HCT116 (cell line): ENCODE data around the gene PBX3. TPM values are rescaled to one million over a fixed set of nuclear protein-coding genes. Genes with fewer than 3 reads are reported as not detected.

Experiments
- ATAC-seq: fragments of 200-7000 bp; cut with Tn5 transposase; 2 replicates; pipeline ENCODE4 v1.9.1; 2020; ENCODE audit warnings: mild to moderate bottlenecking, moderate library complexity
- BruUV-seq: library from RNA; stranded (reverse); fragments of 400-500 nt; replicated peaks from 2 replicates; lab custom pipeline; 2021; lab: Mats Ljungman, UMichigan
- CTCF ChIA-PET: fragments of 300-600 bp; sonication (Branson Sonifier 250); formaldehyde crosslinking; loops from one replicate; lab custom pipeline; 2021; ENCODE audit warnings: antibody characterized with exemption; lab: Charles Lee
- POLR2A ChIA-PET: fragments of 300-600, 350-600 bp; sonication (Branson Sonifier 250); formaldehyde crosslinking; loops from one replicate; lab custom pipeline; 2021; ENCODE audit warnings: antibody characterized with exemption; lab: Charles Lee
- RAD21 ChIA-PET, 2 experiments: fragments of 300-600 bp; sonication (Branson Sonifier 250); formaldehyde crosslinking; loops; one replicate each; lab custom pipeline; 2023; ENCODE audit warnings: low total read pairs in 2 of 2; ENCODE audit not compliant: uncharacterized antibody in 2 of 2, unreplicated experiment in 2 of 2, low non-redundant PET in 1 of 2; lab: Charles Lee
- DNase-seq: peaks from one replicate; pipeline ENCODE4 v3.0.0-alpha.2; 2010; ENCODE audit warnings: low read depth, low spot score
- H2AFZ ChIP-seq: fragments of 200-600 bp; shearing (Covaris generic), sonication (generic); 2 replicates; pipeline ENCODE4 v1.6.1; 2017; ENCODE audit warnings: low read depth, mixed run types, mixed read lengths, antibody characterized with exemption, low read length; ENCODE audit not compliant: poor library complexity, severe bottlenecking
- H3K27ac ChIP-seq: 2 replicates; pipeline ENCODE4 v1.5.1; 2012; ENCODE audit warnings: low read depth, low read length
- H3K27me3 ChIP-seq: fragments of 200-600 bp; sonication (generic); 2 replicates; pipeline ENCODE4 v1.6.1; 2016; ENCODE audit warnings: mixed run types, low read length, mixed read lengths; ENCODE audit not compliant: insufficient read depth
- H3K36me3 ChIP-seq, 2 experiments: fragments of 200-500 bp in 1 of 2; fragments of 200-600 bp in 1 of 2; sonication (Bioruptor generic) in 1 of 2; sonication (generic) in 1 of 2; 2 replicates each; pipeline versions ENCODE4 v1.5.1 to v1.6.1; 2014 to 2016; ENCODE audit warnings: low read length in 2 of 2, inconsistent platforms in 1 of 2, mixed read lengths in 1 of 2, mixed run types in 1 of 2; ENCODE audit not compliant: insufficient read depth in 2 of 2, control insufficient read depth in 1 of 2
- H3K4me1 ChIP-seq, 2 experiments: fragments of 200-600 bp in 1 of 2; sonication (generic) in 1 of 2; 2 replicates each; pipeline versions ENCODE4 v1.5.1 to v1.6.1; 2012 to 2017; ENCODE audit warnings: low read length in 2 of 2, inconsistent platforms in 1 of 2, mild to moderate bottlenecking in 1 of 2, mixed read lengths in 1 of 2, mixed run types in 1 of 2, moderate library complexity in 1 of 2; ENCODE audit not compliant: insufficient read depth in 2 of 2, control insufficient read depth in 1 of 2
- H3K4me2 ChIP-seq: fragments of 200-600 bp; sonication (generic); 2 replicates; pipeline ENCODE4 v1.6.1; 2017; ENCODE audit warnings: mixed run types, low read length, mixed read lengths
- H3K4me3 ChIP-seq, 2 experiments: fragments of 200-600 bp in 1 of 2; sonication (generic) in 1 of 2; replicated peaks in 1 of 2; 2 replicates each; pipeline ENCODE4 v1.5.1; 2011 to 2016; ENCODE audit warnings: low read length in 2 of 2, control low read depth in 1 of 2, low read depth in 1 of 2, mild to moderate bottlenecking in 1 of 2, mixed read lengths in 1 of 2, mixed run types in 1 of 2
- H3K79me2 ChIP-seq: fragments of 200-600 bp; sonication (generic); 2 replicates; pipeline ENCODE4 v1.6.1; 2017; ENCODE audit warnings: mild to moderate bottlenecking, mixed run types, low read length, moderate library complexity, mixed read lengths; ENCODE audit not compliant: insufficient read depth
- H3K9ac ChIP-seq: fragments of 200-600 bp; sonication (generic); 2 replicates; pipeline ENCODE4 v1.6.1; 2016; ENCODE audit warnings: low read length, mixed read lengths
- H3K9me2 ChIP-seq: fragments of 200-600 bp; sonication (generic), shearing (Covaris generic); 2 replicates; pipeline ENCODE4 v1.6.1; 2017; ENCODE audit warnings: mixed run types, mild to moderate bottlenecking, moderate library complexity; ENCODE audit not compliant: insufficient read depth
- H3K9me3 ChIP-seq, 2 experiments: fragments of 200-500 bp in 1 of 2; fragments of 200-600 bp in 1 of 2; sonication (Bioruptor generic) in 1 of 2; sonication (generic) in 1 of 2; 2 replicates each; pipeline ENCODE4 v1.6.1; 2014 to 2017; ENCODE audit warnings: low read length in 2 of 2, mixed read lengths in 2 of 2, inconsistent platforms in 1 of 2, low read depth in 1 of 2, mild to moderate bottlenecking in 1 of 2, mixed run types in 1 of 2, moderate library complexity in 1 of 2; ENCODE audit not compliant: control insufficient read depth in 1 of 2, insufficient read depth in 1 of 2
- H4K20me1 ChIP-seq: fragments of 200-600 bp; sonication (generic), shearing (Covaris generic); 2 replicates; pipeline ENCODE4 v1.6.1; 2017; ENCODE audit warnings: mixed run types, mild to moderate bottlenecking, moderate library complexity; ENCODE audit not compliant: insufficient read depth
- CBX3 ChIP-seq: IDR thresholded peaks from 2 replicates; pipeline ENCODE4 v1.6.1; 2012; ENCODE audit warnings: low read depth
- CEBPB ChIP-seq: IDR thresholded peaks from 2 replicates; pipeline ENCODE4 v1.6.1; 2012; ENCODE audit warnings: low read depth
- FOSL1 ChIP-seq: IDR thresholded peaks from 2 replicates; pipeline ENCODE4 v1.6.1; 2012; ENCODE audit warnings: low read depth
- POLR2AphosphoS5 ChIP-seq: IDR thresholded peaks from 2 replicates; pipeline ENCODE4 v1.6.1; 2011; ENCODE audit warnings: mild to moderate bottlenecking, low read depth, low read length, moderate library complexity
- RAD21 ChIP-seq: IDR thresholded peaks from 2 replicates; pipeline ENCODE4 v1.6.1; 2012; ENCODE audit warnings: low read depth, mild to moderate bottlenecking
- SP1 ChIP-seq: IDR thresholded peaks from 2 replicates; pipeline ENCODE4 v1.6.1; 2012; ENCODE audit warnings: low read depth
- SRF ChIP-seq: IDR thresholded peaks from 2 replicates; pipeline ENCODE4 v1.6.1; 2012; ENCODE audit warnings: low read depth
- TCF7L2 ChIP-seq: IDR thresholded peaks from 2 replicates; pipeline ENCODE4 v1.7.0; 2011; ENCODE audit warnings: borderline replicate concordance, inconsistent platforms; ENCODE audit not compliant: insufficient read depth, insufficient read length; ENCODE audit errors: extremely low read depth
- YY1 ChIP-seq: IDR thresholded peaks from 2 replicates; pipeline ENCODE4 v1.6.1; 2011; ENCODE audit warnings: low read length, low read depth, moderate library complexity, mild to moderate bottlenecking; ENCODE audit not compliant: insufficient replicate concordance; ENCODE audit errors: extremely low read depth
- ZFX ChIP-seq: fragments of 450-650 bp; IDR thresholded peaks from 2 replicates; pipeline ENCODE4 v1.6.1; 2017
- ZNF274 ChIP-seq: fragments of 200-500 bp; sonication (Bioruptor generic); IDR thresholded peaks from 2 replicates; pipeline ENCODE4 v1.6.1; 2014; ENCODE audit warnings: mild to moderate bottlenecking, low read depth, low read length, inconsistent platforms
- intact Hi-C: fragments of 100-400 bp; cut with micrococcal nuclease; formaldehyde crosslinking; loops from 2 replicates; pipeline ENCODE4 v1.10.0; 2022
- total RNA-seq: library from RNA; stranded (reverse); gene quantifications from one replicate; pipeline ENCODE4 v1.2.1, GENCODE V29; 2021; ENCODE audit not compliant: unreplicated experiment
- TF ChIP-seq, protein P1 (sequence below): IDR thresholded peaks from 2 replicates; pipeline ENCODE4 v1.6.1; 2011; ENCODE audit warnings: mild to moderate bottlenecking, low read length, moderate library complexity; ENCODE audit not compliant: insufficient replicate concordance; ENCODE audit errors: extremely low read depth

Gene PBX3
- total RNA-seq, 1 experiment from 2014 or later, result 13.5 TPM

DNA sequence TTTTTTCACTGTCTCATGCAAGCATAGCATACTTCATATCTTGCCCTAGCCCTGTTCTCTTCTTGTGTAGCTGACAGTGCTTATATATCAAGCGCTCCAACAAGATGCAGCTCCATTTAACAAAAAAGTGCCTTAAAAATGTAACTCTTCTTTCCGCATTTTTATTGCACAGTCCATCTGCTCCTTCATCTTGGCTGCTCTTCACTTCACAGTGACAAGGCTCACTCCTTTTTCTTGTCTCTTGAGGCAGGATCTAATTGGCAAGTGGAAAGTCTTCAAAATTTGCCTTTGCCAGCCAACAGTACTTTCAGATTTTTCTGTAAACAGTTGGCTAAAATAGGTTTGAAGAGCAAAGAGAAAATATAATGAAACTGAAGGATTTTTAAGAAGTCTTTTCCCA is 161.8 kb downstream of the PBX3 start:
- CTCF ChIA-PET, result no interaction called here
- DNase-seq, result no peak
- Histone ChIP-seq H3K27me3 (no peaks in the 10 kb centered on the region), H4K20me1 (no peaks in the 10 kb centered on the region), H3K4me2 (no peak overlapping the region), H3K9me3 (no peaks in the 10 kb centered on the region), H3K27ac (no peak overlapping the region), H3K9me2 (no peaks in the 10 kb centered on the region), H3K9ac (no peak overlapping the region), H2AFZ (no peak overlapping the region), H3K79me2 (no peaks in the 10 kb centered on the region), H3K4me1 (no peaks in the 10 kb centered on the region), H3K36me3 (no peaks in the 10 kb centered on the region), H3K4me3 (no peak overlapping the region)
- no peak for TF ChIP-seq YY1
- no peak for TF ChIP-seq FOSL1
- TF ChIP-seq CBX3, result no peak
- TF ChIP-seq SRF, result no peak
- no peak for TF ChIP-seq POLR2AphosphoS5
- TF ChIP-seq RAD21, result no peak
- no peak for TF ChIP-seq ZNF274
- TF ChIP-seq, protein P1, sequence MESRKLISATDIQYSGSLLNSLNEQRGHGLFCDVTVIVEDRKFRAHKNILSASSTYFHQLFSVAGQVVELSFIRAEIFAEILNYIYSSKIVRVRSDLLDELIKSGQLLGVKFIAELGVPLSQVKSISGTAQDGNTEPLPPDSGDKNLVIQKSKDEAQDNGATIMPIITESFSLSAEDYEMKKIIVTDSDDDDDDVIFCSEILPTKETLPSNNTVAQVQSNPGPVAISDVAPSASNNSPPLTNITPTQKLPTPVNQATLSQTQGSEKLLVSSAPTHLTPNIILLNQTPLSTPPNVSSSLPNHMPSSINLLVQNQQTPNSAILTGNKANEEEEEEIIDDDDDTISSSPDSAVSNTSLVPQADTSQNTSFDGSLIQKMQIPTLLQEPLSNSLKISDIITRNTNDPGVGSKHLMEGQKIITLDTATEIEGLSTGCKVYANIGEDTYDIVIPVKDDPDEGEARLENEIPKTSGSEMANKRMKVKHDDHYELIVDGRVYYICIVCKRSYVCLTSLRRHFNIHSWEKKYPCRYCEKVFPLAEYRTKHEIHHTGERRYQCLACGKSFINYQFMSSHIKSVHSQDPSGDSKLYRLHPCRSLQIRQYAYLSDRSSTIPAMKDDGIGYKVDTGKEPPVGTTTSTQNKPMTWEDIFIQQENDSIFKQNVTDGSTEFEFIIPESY, result no peak
- TF ChIP-seq TCF7L2, result no peak
- no peak for TF ChIP-seq SP1
- no peak for TF ChIP-seq CEBPB
- no peak for TF ChIP-seq ZFX
- RAD21 ChIA-PET, result no interaction called here
- ATAC-seq, result no peak
- no TSS peak for BruUV-seq
- intact Hi-C loops, result no loop called here
- POLR2A ChIA-PET, result no interaction called here
